ENCODE results near the gene RELL1.

Gene RELL1

DNA sequence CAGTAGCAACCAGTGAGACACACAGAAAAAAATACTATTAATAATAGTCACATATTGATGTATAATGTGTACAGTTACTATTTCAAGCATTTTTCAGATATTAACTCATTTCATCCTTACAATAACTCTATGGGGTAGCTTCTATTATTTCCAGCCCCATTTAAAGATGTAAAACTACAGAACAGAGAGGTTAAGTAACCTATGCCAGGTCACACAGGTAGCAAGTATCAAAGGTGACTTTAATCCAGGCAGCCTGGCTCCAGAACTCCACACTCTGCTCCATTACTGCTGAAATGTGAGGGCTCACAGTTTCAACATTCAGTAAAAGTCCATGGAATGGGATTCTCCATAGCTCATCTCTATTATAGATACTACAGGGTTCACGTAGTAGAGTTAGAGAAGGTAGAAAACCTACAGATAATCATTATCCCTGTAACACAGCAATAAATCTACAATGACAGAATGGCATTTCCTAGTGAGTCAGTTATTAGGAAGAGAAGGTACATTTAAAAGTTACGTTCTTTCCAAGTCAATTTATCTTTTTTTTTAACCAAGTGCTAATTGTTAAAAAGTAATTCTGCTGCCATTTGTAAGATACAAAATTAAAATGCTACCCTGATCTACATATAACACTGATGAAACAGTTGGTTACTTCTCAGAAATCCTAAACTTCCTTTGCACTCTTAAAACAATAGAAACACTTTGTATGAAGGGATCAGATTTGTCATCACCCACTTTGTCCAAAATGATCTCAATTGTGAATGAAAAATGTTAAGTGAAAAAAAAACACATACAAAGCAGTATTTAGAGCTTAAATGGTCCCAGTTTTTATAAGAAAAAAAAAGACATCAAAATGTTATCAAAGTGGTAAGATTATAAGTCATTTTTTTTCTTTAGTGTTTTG lies 18.7 kb downstream of the RELL1 start:
- no peaks in the 10 kb centered on the region for H3K27me3 Mint-ChIP-seq (ENCODE audit: low read depth)
- H3K9me3 Mint-ChIP-seq = no peaks in the 10 kb centered on the region
- no peak overlapping the region for H3K4me3 Mint-ChIP-seq
- peaks cover 51% of the 10 kb centered on the region for H3K4me1 Mint-ChIP-seq
- TF ChIP-seq, protein P1, sequence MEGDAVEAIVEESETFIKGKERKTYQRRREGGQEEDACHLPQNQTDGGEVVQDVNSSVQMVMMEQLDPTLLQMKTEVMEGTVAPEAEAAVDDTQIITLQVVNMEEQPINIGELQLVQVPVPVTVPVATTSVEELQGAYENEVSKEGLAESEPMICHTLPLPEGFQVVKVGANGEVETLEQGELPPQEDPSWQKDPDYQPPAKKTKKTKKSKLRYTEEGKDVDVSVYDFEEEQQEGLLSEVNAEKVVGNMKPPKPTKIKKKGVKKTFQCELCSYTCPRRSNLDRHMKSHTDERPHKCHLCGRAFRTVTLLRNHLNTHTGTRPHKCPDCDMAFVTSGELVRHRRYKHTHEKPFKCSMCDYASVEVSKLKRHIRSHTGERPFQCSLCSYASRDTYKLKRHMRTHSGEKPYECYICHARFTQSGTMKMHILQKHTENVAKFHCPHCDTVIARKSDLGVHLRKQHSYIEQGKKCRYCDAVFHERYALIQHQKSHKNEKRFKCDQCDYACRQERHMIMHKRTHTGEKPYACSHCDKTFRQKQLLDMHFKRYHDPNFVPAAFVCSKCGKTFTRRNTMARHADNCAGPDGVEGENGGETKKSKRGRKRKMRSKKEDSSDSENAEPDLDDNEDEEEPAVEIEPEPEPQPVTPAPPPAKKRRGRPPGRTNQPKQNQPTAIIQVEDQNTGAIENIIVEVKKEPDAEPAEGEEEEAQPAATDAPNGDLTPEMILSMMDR (IDR thresholded peaks at IDR 0.05; ENCODE audit: unreplicated experiment in 3 of 3) = no peak
- peaks cover 17% of the 10 kb centered on the region for H3K36me3 Mint-ChIP-seq (ENCODE audit: low read depth)
- H3K27ac Mint-ChIP-seq = peak overlapping the region; percentile 6 to 17 (median 16)

DNA sequence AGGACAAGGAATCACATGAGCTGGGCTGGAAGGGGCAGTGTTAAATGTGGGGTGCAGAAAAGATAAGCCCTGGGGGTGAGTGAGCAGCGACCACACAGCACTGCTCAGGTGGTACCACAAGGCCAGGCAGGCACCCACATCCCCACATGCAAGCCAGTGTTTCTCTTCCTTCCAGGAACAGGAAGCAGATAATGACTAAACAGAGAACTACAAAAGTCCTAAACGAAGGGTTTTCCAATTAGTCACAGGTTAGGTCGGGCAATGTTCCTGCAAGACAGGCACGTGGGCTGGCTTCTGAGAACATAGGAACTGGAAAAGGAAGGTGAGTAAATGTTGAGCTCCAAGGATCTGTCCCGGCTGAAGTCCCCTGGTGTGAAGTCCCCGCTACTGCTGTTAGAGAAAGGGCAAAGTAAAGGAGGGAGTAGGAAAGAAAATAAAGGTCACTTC lies 19.5 kb downstream of the RELL1 start:
- TF ChIP-seq, protein P1 (IDR thresholded peaks at IDR 0.05; ENCODE audit: unreplicated experiment in 3 of 3) = no peak
- Mint-ChIP-seq H3K4me1 (peaks cover 57% of the 10 kb centered on the region), H3K27ac (peak overlapping the region in 2 of 3 experiments; percentile 6 to 16), H3K27me3 (ENCODE audit: low read depth) (no peaks in the 10 kb centered on the region), H3K36me3 (ENCODE audit: low read depth) (peaks cover 17% of the 10 kb centered on the region), H3K9me3 (no peaks in the 10 kb centered on the region), H3K4me3 (peak overlapping the region in 1 of 3 experiments; percentile 7)

DNA sequence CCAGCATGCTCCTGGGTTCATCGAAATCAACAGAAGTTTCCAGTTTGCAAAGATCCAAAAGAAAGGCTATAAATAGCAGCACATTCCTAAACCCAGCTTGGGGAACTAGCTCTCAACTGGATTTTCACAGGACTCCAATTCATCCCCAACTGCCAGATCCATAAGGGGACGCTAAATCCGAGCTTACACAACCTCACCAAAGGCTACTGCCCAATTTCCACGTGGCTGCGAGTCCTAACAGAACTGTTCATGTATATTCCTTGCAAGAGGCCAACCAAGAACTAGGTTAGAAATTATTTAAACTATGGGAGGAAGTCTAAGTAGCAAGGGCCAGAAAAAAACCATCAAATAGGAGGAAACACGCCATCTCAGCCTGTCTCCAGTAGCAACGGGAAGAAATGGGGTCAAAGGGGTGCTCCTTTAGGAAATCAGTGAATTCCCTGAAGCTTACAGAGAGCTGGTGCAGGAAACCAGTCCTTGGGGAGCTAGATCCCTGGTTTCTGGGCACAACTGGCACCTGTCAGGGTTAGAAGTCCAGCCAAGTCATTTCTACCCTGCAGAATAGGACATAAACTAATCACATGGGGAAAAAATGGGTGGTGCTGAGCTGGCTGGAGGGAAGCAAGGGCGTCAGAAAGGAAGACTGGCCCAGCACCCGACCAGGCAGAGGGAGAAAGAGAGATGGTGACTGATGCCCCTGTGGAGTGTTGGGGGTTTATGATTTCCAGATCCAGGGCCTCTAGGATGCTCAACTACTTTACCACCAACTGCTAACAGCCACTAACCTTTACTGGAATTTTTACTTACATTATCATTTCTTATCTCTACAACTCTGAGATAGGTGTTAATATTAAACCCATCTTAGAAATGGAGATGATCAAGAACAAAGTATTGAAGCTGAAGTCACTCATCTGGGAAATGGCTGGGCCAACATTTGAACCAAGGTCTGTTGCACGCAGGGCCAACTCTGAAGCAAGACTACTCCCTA lies 20.5 kb downstream of the RELL1 start:
- TF ChIP-seq, protein P1 (IDR thresholded peaks at IDR 0.05; ENCODE audit: unreplicated experiment in 3 of 3) = no peak
- no peaks in the 10 kb centered on the region for H3K27me3 Mint-ChIP-seq (ENCODE audit: low read depth)
- H3K27ac Mint-ChIP-seq = peak overlapping the region; percentile 28 to 86 (median 53)
- H3K36me3 Mint-ChIP-seq (ENCODE audit: low read depth) = peaks cover 13% of the 10 kb centered on the region
- H3K4me3 Mint-ChIP-seq = peak overlapping the region in 2 of 3 experiments; percentile 9 to 59
- H3K4me1 Mint-ChIP-seq = peaks cover 62% of the 10 kb centered on the region
- no peaks in the 10 kb centered on the region for H3K9me3 Mint-ChIP-seq

DNA sequence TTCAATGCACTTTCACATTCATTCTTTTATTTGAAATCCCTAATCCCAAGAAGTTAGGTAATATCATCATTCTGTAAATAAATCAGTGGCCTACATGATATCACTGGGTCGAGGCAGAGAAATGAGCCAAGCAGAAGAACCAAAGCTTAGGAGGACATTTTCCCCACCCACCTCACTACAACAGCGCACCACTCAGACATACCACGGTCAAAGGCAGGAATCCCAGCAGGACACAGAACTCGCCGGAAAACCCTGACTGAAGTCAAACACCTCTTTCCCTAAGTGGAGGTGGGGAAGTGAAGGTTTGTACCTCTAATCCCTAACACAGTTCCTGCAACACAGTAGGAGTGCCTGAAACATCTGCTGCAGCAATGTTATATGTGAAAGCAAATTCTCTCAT lies 21.5 kb downstream of the RELL1 start:
- H3K27me3 Mint-ChIP-seq (ENCODE audit: low read depth) = no peaks in the 10 kb centered on the region
- peak overlapping the region; percentile 53 to 86 (median 73) for H3K27ac Mint-ChIP-seq
- peaks cover 71% of the 10 kb centered on the region for H3K4me1 Mint-ChIP-seq
- peaks cover 9% of the 10 kb centered on the region for H3K36me3 Mint-ChIP-seq (ENCODE audit: low read depth)
- TF ChIP-seq, protein P1 (IDR thresholded peaks at IDR 0.05; ENCODE audit: unreplicated experiment in 3 of 3) = no peak
- no peaks in the 10 kb centered on the region for H3K9me3 Mint-ChIP-seq
- H3K4me3 Mint-ChIP-seq = peak overlapping the region in 2 of 3 experiments; percentile 13 to 59

DNA sequence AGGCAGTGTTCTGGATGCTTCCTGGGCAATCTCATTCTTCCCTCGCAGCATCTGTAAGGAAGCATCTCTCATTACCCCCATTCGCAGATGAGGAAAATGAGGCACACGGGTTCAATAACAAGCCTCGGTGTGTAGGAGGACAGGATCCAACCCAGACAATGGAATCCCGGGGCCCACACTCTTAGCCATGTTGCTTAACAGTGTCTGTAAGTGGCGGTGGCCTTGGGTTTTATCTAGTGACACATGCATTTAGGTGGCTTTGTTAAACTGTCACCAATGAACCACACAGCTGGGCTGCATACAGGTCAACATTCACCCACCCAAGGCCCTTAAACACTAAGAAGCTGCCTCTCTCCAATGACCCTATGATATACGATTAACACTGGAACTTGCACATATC lies 22.6 kb downstream of the RELL1 start:
- Mint-ChIP-seq H3K9me3 (no peaks in the 10 kb centered on the region), H3K27me3 (ENCODE audit: low read depth) (no peaks in the 10 kb centered on the region), H3K4me1 (peaks cover 82% of the 10 kb centered on the region), H3K36me3 (ENCODE audit: low read depth) (peaks cover 9% of the 10 kb centered on the region), H3K27ac (peak overlapping the region in 2 of 3 experiments; percentile 86 to 92), H3K4me3 (peak overlapping the region in 1 of 3 experiments; percentile 36)
- TF ChIP-seq, protein P1 (IDR thresholded peaks at IDR 0.05; ENCODE audit: unreplicated experiment in 3 of 3) = no peak

Data from nephron (organoid).